Activated CD4-positive, alpha-beta T cell treated with anti-CD3 and anti-CD28 coated beads, Interleukin-2, amount 50 U/mL, for 48 hours (primary cell): ENCODE measurements around the gene CFAP61.

Experiments used
- DNase-seq, 2 experiments: peaks; one replicate each; pipeline ENCODE4 v3.0.0-alpha.2; 2020

CFAP61 gene

GRCh38 chr20:20409331-20409730, 357.0 kb downstream of the CFAP61 start:
- DNase-seq = no peak
